Lower leg skin (tissue), 4 donors: ENCODE measurements around the gene NTSR1. TPM values are rescaled to one million over a fixed set of nuclear protein-coding genes. Genes with fewer than 3 reads are reported as not detected.

ENCODE experiments used
- DNase-seq, 2 donors: peaks; one replicate each; pipeline ENCODE4 v3.0.0-alpha.2; 2019; ENCODE audit warnings: low spot score in 2 of 2
- H3K4me3 ChIP-seq: fragments of 200-600 bp; sonication (generic); 2 replicates; pipeline ENCODE4 v1.5.1; 2017; ENCODE audit warnings: mild to moderate bottlenecking, low read depth; ENCODE audit not compliant: poor library complexity, severe bottlenecking
- CTCF ChIP-seq, 3 donors: fragments of 450-650 bp; IDR thresholded peaks; one replicate each; pipeline ENCODE4 v1.5.1; 2016; ENCODE audit warnings: antibody characterized with exemption in 3 of 3, mild to moderate bottlenecking in 3 of 3, moderate library complexity in 2 of 3
- POLR2A ChIP-seq, 2 donors: fragments of 450-650 bp; IDR thresholded peaks; one replicate each; pipeline ENCODE4 v1.6.1; 2016 to 2017; ENCODE audit warnings: antibody characterized with exemption in 2 of 2, mild to moderate bottlenecking in 1 of 2, moderate library complexity in 1 of 2
- WGBS, 2 donors: methylation state at CpG; one replicate each; pipeline ENCODE4 v1.1.5; 2018; 5-methylcytosine and 5-hydroxymethylcytosine counted together
- intact Hi-C: fragments of 100-400 bp; cut with DNase I; formaldehyde crosslinking; loops from one replicate; pipeline ENCODE4 v1.15.0; 2023; ENCODE audit warnings: low total_unique reads
- total RNA-seq, 4 donors: library from RNA; depleted of rRNA; stranded (reverse); fragments of >200 nt; gene quantifications; one replicate each; pipeline ENCODE4 v1.1.0, GENCODE V29; 2016

NTSR1 gene
- total RNA-seq, 4 donors from 2014 or later = 0.07 to 0.61 (median 0.13) TPM; not detected in 1

- DNase-seq = no peak
- intact Hi-C loops = no loop called here
- H3K4me3 ChIP-seq = no peak overlapping the region
- 83 to 86% methylated on average over 15 to 30 of the region's 30 CpGs for WGBS, 2 donors
- no peak for TF ChIP-seq CTCF (IDR thresholded peaks at IDR 0.05)
- no peak for TF ChIP-seq POLR2A (IDR thresholded peaks at IDR 0.05)
These were observed 885 bp downstream of the NTSR1 start for GRCh38 chr20:62709537-62709905.

- no peak for TF ChIP-seq POLR2A (IDR thresholded peaks at IDR 0.05)
- TF ChIP-seq CTCF (IDR thresholded peaks at IDR 0.05) = no peak
- no peak for DNase-seq
- intact Hi-C loops = no loop called here
- 70 to 75% methylated on average over 20 of the region's 20 CpGs for WGBS, 2 donors
- no peak overlapping the region for H3K4me3 ChIP-seq
These were observed 1.7 kb downstream of the NTSR1 start for GRCh38 chr20:62710221-62710885.

GRCh38 chr20:62710886-62711702 is 2.5 kb downstream of the NTSR1 start:
- WGBS, 2 donors = 47 to 55% methylated on average over 12 to 14 of the region's 23 CpGs
- H3K4me3 ChIP-seq = no peak overlapping the region
- TF ChIP-seq POLR2A (IDR thresholded peaks at IDR 0.05) (no peak), CTCF (IDR thresholded peaks at IDR 0.05) (no peak)
- intact Hi-C loops = no loop called here
- no peak for DNase-seq

GRCh38 chr20:62711703-62712101 is 3.1 kb downstream of the NTSR1 start:
- TF ChIP-seq POLR2A (IDR thresholded peaks at IDR 0.05) (no peak), CTCF (IDR thresholded peaks at IDR 0.05) (no peak)
- no peak for DNase-seq
- no peak overlapping the region for H3K4me3 ChIP-seq
- WGBS, 2 donors = 66 to 69% methylated on average over 17 of the region's 23 CpGs
- intact Hi-C loops = no loop called here

GRCh38 chr20:62712606-62713005 is 4.0 kb downstream of the NTSR1 start:
- DNase-seq = no peak
- no peak for TF ChIP-seq POLR2A (IDR thresholded peaks at IDR 0.05)
- no peak for TF ChIP-seq CTCF (IDR thresholded peaks at IDR 0.05)
- intact Hi-C loops = no loop called here
- 92 to 95% methylated on average over 6 to 7 of the region's 8 CpGs for WGBS, 2 donors
- no peak overlapping the region for H3K4me3 ChIP-seq
